ENCODE data around the gene FAAP100.

DNA sequence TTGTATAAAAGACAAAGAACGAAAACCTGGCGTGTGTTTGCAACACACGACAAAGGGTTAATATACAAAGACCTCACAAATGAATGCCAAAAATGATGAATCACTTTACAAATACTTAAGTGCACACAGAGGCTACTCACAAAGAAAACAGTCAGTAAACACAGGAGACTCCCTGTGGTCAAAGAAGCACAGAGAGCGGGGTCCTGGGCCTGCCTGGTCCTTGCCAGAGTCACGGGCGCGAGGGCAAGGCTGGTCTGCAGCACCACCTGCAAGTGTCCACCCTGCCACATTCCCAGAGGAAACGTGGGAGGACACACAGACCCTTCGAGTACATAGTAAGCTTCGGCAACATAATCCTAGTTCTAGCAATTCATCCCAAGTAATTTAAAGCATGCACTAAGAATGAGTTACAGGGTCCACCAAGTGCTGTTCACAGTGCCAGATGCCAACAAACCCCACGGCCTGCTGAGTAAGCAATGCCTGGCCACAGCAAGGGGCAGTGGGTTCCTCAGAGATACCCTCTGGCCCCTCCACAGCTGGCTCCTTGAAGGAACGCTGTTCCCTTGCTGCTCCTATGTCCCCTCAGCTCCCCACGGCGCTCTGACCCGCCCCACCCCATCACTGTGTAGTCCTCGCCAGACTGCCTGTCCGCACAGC, 24.6 kb upstream of the FAAP100 start:
- TF ChIP-seq, protein P1, sequence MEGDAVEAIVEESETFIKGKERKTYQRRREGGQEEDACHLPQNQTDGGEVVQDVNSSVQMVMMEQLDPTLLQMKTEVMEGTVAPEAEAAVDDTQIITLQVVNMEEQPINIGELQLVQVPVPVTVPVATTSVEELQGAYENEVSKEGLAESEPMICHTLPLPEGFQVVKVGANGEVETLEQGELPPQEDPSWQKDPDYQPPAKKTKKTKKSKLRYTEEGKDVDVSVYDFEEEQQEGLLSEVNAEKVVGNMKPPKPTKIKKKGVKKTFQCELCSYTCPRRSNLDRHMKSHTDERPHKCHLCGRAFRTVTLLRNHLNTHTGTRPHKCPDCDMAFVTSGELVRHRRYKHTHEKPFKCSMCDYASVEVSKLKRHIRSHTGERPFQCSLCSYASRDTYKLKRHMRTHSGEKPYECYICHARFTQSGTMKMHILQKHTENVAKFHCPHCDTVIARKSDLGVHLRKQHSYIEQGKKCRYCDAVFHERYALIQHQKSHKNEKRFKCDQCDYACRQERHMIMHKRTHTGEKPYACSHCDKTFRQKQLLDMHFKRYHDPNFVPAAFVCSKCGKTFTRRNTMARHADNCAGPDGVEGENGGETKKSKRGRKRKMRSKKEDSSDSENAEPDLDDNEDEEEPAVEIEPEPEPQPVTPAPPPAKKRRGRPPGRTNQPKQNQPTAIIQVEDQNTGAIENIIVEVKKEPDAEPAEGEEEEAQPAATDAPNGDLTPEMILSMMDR (IDR thresholded peaks at IDR 0.05) = no peak
- no peak for TF ChIP-seq POLR2A (IDR thresholded peaks at IDR 0.05)

All from right lobe of liver (tissue), 4 donors.